CD4-positive, CD25-positive, alpha-beta regulatory T cell (primary cell): Measurements from ENCODE around the gene ST6GALNAC3. TPM values are rescaled to one million over a fixed set of nuclear protein-coding genes. Genes with fewer than 3 reads are reported as not detected.

Experiments
- ATAC-seq, 2 donors: fragments of 150-1000 bp; cut with Tn5 transposase; one replicate each; pipeline ENCODE4 v1.10.0; 2021; ENCODE audit warnings: low read depth in 2 of 2, moderate number of reproducible peaks in 2 of 2, moderate library complexity in 1 of 2
- DNase-seq, 3 donors: peaks; one replicate each; pipeline versions ENCODE4 v3.0.0 to v3.0.0-alpha.2; 2012 to 2022; ENCODE audit warnings: mixed read lengths in 1 of 3
- H3K27ac ChIP-seq: one replicate; pipeline ENCODE4 v1.7.0; 2013; ENCODE audit warnings: mild to moderate bottlenecking, low read length; ENCODE audit not compliant: insufficient read depth, poor library complexity, severe bottlenecking
- H3K27me3 ChIP-seq: one replicate; pipeline ENCODE4 v1.7.0; 2013; ENCODE audit warnings: low read length; ENCODE audit not compliant: control insufficient read depth, insufficient read depth
- H3K36me3 ChIP-seq: one replicate; pipeline ENCODE4 v1.7.0; 2013; ENCODE audit warnings: mild to moderate bottlenecking, low read length, moderate library complexity; ENCODE audit not compliant: control insufficient read depth, insufficient read depth
- H3K4me1 ChIP-seq: 2 replicates; pipeline ENCODE4 v1.7.0; 2013; ENCODE audit warnings: mild to moderate bottlenecking, low read length; ENCODE audit not compliant: insufficient read depth, control insufficient read depth, poor library complexity, severe bottlenecking
- H3K4me3 ChIP-seq: one replicate; pipeline ENCODE4 v1.7.0; 2013; ENCODE audit warnings: low read depth, mild to moderate bottlenecking, low read length, moderate library complexity
- H3K9me3 ChIP-seq, 2 experiments: 1 replicate in 1 of 2; 2 replicates in 1 of 2; pipeline ENCODE4 v1.7.0; 2013; ENCODE audit warnings: low read length in 2 of 2, mild to moderate bottlenecking in 1 of 2, moderate library complexity in 1 of 2; ENCODE audit not compliant: control insufficient read depth in 2 of 2
- H3K27ac Mint-ChIP-seq, 3 donors: one replicate each; pipeline ENCODE4 v1.8.0; 2020 to 2022; ENCODE audit warnings: mild to moderate bottlenecking in 3 of 3, mixed read lengths in 3 of 3, moderate library complexity in 2 of 3
- H3K27me3 Mint-ChIP-seq: one replicate; pipeline ENCODE4 v1.8.0; 2022; ENCODE audit warnings: mild to moderate bottlenecking, mixed read lengths
- H3K36me3 Mint-ChIP-seq: one replicate; pipeline ENCODE4 v1.8.0; 2020; ENCODE audit warnings: mixed read lengths
- H3K4me1 Mint-ChIP-seq, 4 donors: one replicate each; pipeline ENCODE4 v1.8.0; 2020 to 2022; ENCODE audit warnings: mixed read lengths in 4 of 4, mild to moderate bottlenecking in 1 of 4
- H3K4me3 Mint-ChIP-seq, 4 donors: one replicate each; pipeline ENCODE4 v1.8.0; 2020 to 2022; ENCODE audit warnings: mild to moderate bottlenecking in 4 of 4, mixed read lengths in 4 of 4, moderate library complexity in 3 of 4
- H3K9me3 Mint-ChIP-seq, 7 donors: one replicate each; pipeline ENCODE4 v1.8.0; 2020 to 2022; ENCODE audit warnings: mixed read lengths in 7 of 7, mild to moderate bottlenecking in 3 of 7, moderate library complexity in 2 of 7
- polyA plus RNA-seq, 4 donors: library from polyadenylated mRNA; unstranded; fragments of 300-500 nt; fragmentation: Illumina TruSeq; gene quantifications; one replicate each; pipeline ENCODE4 v1.2.3, GENCODE V29; 2021
- total RNA-seq: library from RNA; stranded (reverse); gene quantifications from one replicate; pipeline ENCODE4 v1.2.3, GENCODE V29; 2022

The ST6GALNAC3 gene
- total and polyA plus RNA-seq, 5 donors from 2014 or later = 0.03 to 3.4 (median 0.95) TPM

GRCh38 chr1:76136894-76137293 is 62.3 kb downstream of the ST6GALNAC3 start:
- ATAC-seq (no peak), DNase-seq (no peak)
- H3K36me3 Mint-ChIP-seq = no peaks in the 10 kb centered on the region
- no peaks in the 10 kb centered on the region for H3K36me3 ChIP-seq
- H3K4me3 ChIP-seq = no peak overlapping the region
- H3K27me3 Mint-ChIP-seq = no peaks in the 10 kb centered on the region
- H3K27ac Mint-ChIP-seq = no peak overlapping the region
- no peaks in the 10 kb centered on the region for H3K9me3 ChIP-seq
- H3K9me3 Mint-ChIP-seq = no peaks in the 10 kb centered on the region
- H3K27me3 ChIP-seq = no peaks in the 10 kb centered on the region
- no peak overlapping the region for H3K27ac ChIP-seq
- H3K4me1 Mint-ChIP-seq = peaks cover 0 to 2% (median 0%) of the 10 kb centered on the region in 4 donors
- H3K4me1 ChIP-seq = no peaks in the 10 kb centered on the region
- no peak overlapping the region for H3K4me3 Mint-ChIP-seq

GRCh38 chr1:76137746-76138145 is 63.2 kb downstream of the ST6GALNAC3 start:
- Mint-ChIP-seq H3K9me3 (no peaks in the 10 kb centered on the region), H3K27me3 (no peaks in the 10 kb centered on the region), H3K27ac (no peak overlapping the region), H3K36me3 (no peaks in the 10 kb centered on the region), H3K4me1 (peaks cover 0 to 2% (median 0%) of the 10 kb centered on the region in 4 donors), H3K4me3 (no peak overlapping the region)
- Histone ChIP-seq H3K27ac (no peak overlapping the region), H3K36me3 (no peaks in the 10 kb centered on the region), H3K9me3 (no peaks in the 10 kb centered on the region), H3K27me3 (no peaks in the 10 kb centered on the region), H3K4me1 (no peaks in the 10 kb centered on the region), H3K4me3 (no peak overlapping the region)
- DNase-seq (no peak), ATAC-seq (no peak)

GRCh38 chr1:76138217-76138616 is 63.7 kb downstream of the ST6GALNAC3 start:
- no peak overlapping the region for H3K27ac Mint-ChIP-seq
- no peak for DNase-seq
- no peak overlapping the region for H3K4me3 Mint-ChIP-seq
- H3K9me3 Mint-ChIP-seq = no peaks in the 10 kb centered on the region
- Histone ChIP-seq H3K36me3 (no peaks in the 10 kb centered on the region), H3K4me1 (no peaks in the 10 kb centered on the region), H3K27me3 (no peaks in the 10 kb centered on the region), H3K4me3 (no peak overlapping the region), H3K27ac (no peak overlapping the region), H3K9me3 (no peaks in the 10 kb centered on the region)
- H3K36me3 Mint-ChIP-seq = no peaks in the 10 kb centered on the region
- no peak for ATAC-seq
- peaks cover 0 to 2% (median 0%) of the 10 kb centered on the region in 4 donors for H3K4me1 Mint-ChIP-seq
- no peaks in the 10 kb centered on the region for H3K27me3 Mint-ChIP-seq

GRCh38 chr1:76140227-76140626 is 65.7 kb downstream of the ST6GALNAC3 start:
- Mint-ChIP-seq H3K4me3 (no peak overlapping the region), H3K9me3 (no peaks in the 10 kb centered on the region), H3K4me1 (peaks cover 0 to 2% (median 0%) of the 10 kb centered on the region in 4 donors), H3K27me3 (no peaks in the 10 kb centered on the region), H3K36me3 (no peaks in the 10 kb centered on the region), H3K27ac (no peak overlapping the region)
- Histone ChIP-seq H3K4me3 (no peak overlapping the region), H3K36me3 (no peaks in the 10 kb centered on the region), H3K27ac (no peak overlapping the region), H3K27me3 (no peaks in the 10 kb centered on the region), H3K4me1 (no peaks in the 10 kb centered on the region), H3K9me3 (no peaks in the 10 kb centered on the region)
- no peak for ATAC-seq
- no peak for DNase-seq

GRCh38 chr1:76141929-76142328 is 67.4 kb downstream of the ST6GALNAC3 start:
- H3K27ac ChIP-seq = no peak overlapping the region
- no peak overlapping the region for H3K4me3 ChIP-seq
- H3K9me3 ChIP-seq = no peaks in the 10 kb centered on the region
- DNase-seq (no peak), ATAC-seq (no peak)
- Mint-ChIP-seq H3K4me3 (no peak overlapping the region), H3K9me3 (no peaks in the 10 kb centered on the region), H3K27me3 (peaks cover 7% of the 10 kb centered on the region), H3K36me3 (no peaks in the 10 kb centered on the region), H3K27ac (no peak overlapping the region), H3K4me1 (peaks cover 0 to 2% (median 0%) of the 10 kb centered on the region in 4 donors)
- H3K4me1 ChIP-seq = no peaks in the 10 kb centered on the region
- no peaks in the 10 kb centered on the region for H3K27me3 ChIP-seq
- no peaks in the 10 kb centered on the region for H3K36me3 ChIP-seq

GRCh38 chr1:76142771-76143540 is 68.4 kb downstream of the ST6GALNAC3 start:
- Mint-ChIP-seq H3K36me3 (peaks cover 4% of the 10 kb centered on the region), H3K27me3 (peaks cover 13% of the 10 kb centered on the region), H3K27ac (no peak overlapping the region), H3K9me3 (no peaks in the 10 kb centered on the region), H3K4me1 (peaks cover 0 to 2% (median 0%) of the 10 kb centered on the region in 4 donors), H3K4me3 (no peak overlapping the region)
- ATAC-seq (no peak), DNase-seq (no peak)
- no peaks in the 10 kb centered on the region for H3K9me3 ChIP-seq
- H3K27me3 ChIP-seq = no peaks in the 10 kb centered on the region
- no peaks in the 10 kb centered on the region for H3K36me3 ChIP-seq
- H3K4me1 ChIP-seq = no peaks in the 10 kb centered on the region
- H3K4me3 ChIP-seq = no peak overlapping the region
- no peak overlapping the region for H3K27ac ChIP-seq

GRCh38 chr1:76144247-76144646 is 69.7 kb downstream of the ST6GALNAC3 start:
- Mint-ChIP-seq H3K27ac (no peak overlapping the region), H3K4me3 (no peak overlapping the region), H3K36me3 (peaks cover 4% of the 10 kb centered on the region), H3K4me1 (peaks cover 0 to 2% (median 0%) of the 10 kb centered on the region in 4 donors), H3K27me3 (peaks cover 13% of the 10 kb centered on the region), H3K9me3 (no peaks in the 10 kb centered on the region)
- Histone ChIP-seq H3K27me3 (no peaks in the 10 kb centered on the region), H3K4me3 (no peak overlapping the region), H3K36me3 (no peaks in the 10 kb centered on the region), H3K9me3 (no peaks in the 10 kb centered on the region), H3K27ac (no peak overlapping the region), H3K4me1 (no peaks in the 10 kb centered on the region)
- ATAC-seq = no peak
- no peak for DNase-seq

GRCh38 chr1:76145332-76145731 is 70.8 kb downstream of the ST6GALNAC3 start:
- H3K9me3 ChIP-seq = no peaks in the 10 kb centered on the region
- H3K27ac ChIP-seq = no peak overlapping the region
- no peaks in the 10 kb centered on the region for H3K36me3 ChIP-seq
- no peaks in the 10 kb centered on the region for H3K4me1 ChIP-seq
- H3K36me3 Mint-ChIP-seq = peaks cover 4% of the 10 kb centered on the region
- no peak overlapping the region for H3K27ac Mint-ChIP-seq
- DNase-seq (no peak), ATAC-seq (no peak)
- H3K9me3 Mint-ChIP-seq = no peaks in the 10 kb centered on the region
- H3K4me1 Mint-ChIP-seq = no peaks in the 10 kb centered on the region
- no peak overlapping the region for H3K4me3 ChIP-seq
- no peak overlapping the region for H3K4me3 Mint-ChIP-seq
- peaks cover 13% of the 10 kb centered on the region for H3K27me3 Mint-ChIP-seq
- no peaks in the 10 kb centered on the region for H3K27me3 ChIP-seq
